ENCODE data around the gene ZNF740.

Gene ZNF740

GRCh38 chr12:53180931-53181645 lies 566 bp downstream of the ZNF740 start:
- peak overlapping the region; percentile 83 for H3K4me3 ChIP-seq (ENCODE audit: low read length, poor library complexity, severe bottlenecking)
- H3K27me3 ChIP-seq (ENCODE audit: insufficient read depth, low read length, poor library complexity, severe bottlenecking), result no peaks in the 10 kb centered on the region
- H3F3A ChIP-seq (ENCODE audit: low read depth), result peaks cover 3% of the 10 kb centered on the region; the same call in 1 of the 2 replicates
- H3K9me2 ChIP-seq (replicated peaks; ENCODE audit: low read depth, low read length), result no peaks in the 10 kb centered on the region
- H3K79me2 ChIP-seq (ENCODE audit: insufficient read depth, low read length), result peaks cover 39% of the 10 kb centered on the region
- H3K36me3 ChIP-seq (ENCODE audit: insufficient read depth, low read length), result peaks cover 21% of the 10 kb centered on the region; the same call in 1 of the 2 replicates
- peak overlapping the region; percentile 97 for H3K4me2 ChIP-seq (ENCODE audit: low read depth, low read length, poor library complexity, severe bottlenecking)
- H3K9ac ChIP-seq (ENCODE audit: low read depth, low read length, poor library complexity, severe bottlenecking), result peak overlapping the region; percentile 89
- H3K9me3 ChIP-seq (ENCODE audit: insufficient read depth, low read depth, low read length), result no peaks in the 10 kb centered on the region
- no peak for TF ChIP-seq CTCF (conservative IDR thresholded peaks at IDR 0.05; ENCODE audit: low read length)
- no peak for TF ChIP-seq EZH2phosphoT487 (IDR thresholded peaks at IDR 0.05; ENCODE audit: borderline replicate concordance)
- H4K20me1 ChIP-seq (ENCODE audit: insufficient read depth, low read length, poor library complexity, severe bottlenecking), result peaks cover 34% of the 10 kb centered on the region
- peaks cover 52% of the 10 kb centered on the region for H3K4me1 ChIP-seq (ENCODE audit: insufficient read depth, low read length, poor library complexity, severe bottlenecking)
- H2AFZ ChIP-seq (ENCODE audit: low read length), result peak overlapping the region; percentile 98

- Histone ChIP-seq H4K20me1 (ENCODE audit: insufficient read depth, low read length, poor library complexity, severe bottlenecking) (peaks cover 34% of the 10 kb centered on the region), H3K79me2 (ENCODE audit: insufficient read depth, low read length) (peaks cover 39% of the 10 kb centered on the region), H3K9me3 (ENCODE audit: insufficient read depth, low read depth, low read length) (no peaks in the 10 kb centered on the region), H3K4me1 (ENCODE audit: insufficient read depth, low read length, poor library complexity, severe bottlenecking) (peaks cover 52% of the 10 kb centered on the region), H3K4me3 (ENCODE audit: low read length, poor library complexity, severe bottlenecking) (peak overlapping the region; percentile 83), H3K9ac (ENCODE audit: low read depth, low read length, poor library complexity, severe bottlenecking) (peak overlapping the region; percentile 89), H3F3A (ENCODE audit: low read depth) (peaks cover 3% of the 10 kb centered on the region; the same call in 1 of the 2 replicates), H3K36me3 (ENCODE audit: insufficient read depth, low read length) (peaks cover 29% of the 10 kb centered on the region; the same call in 1 of the 2 replicates), H2AFZ (ENCODE audit: low read length) (no peak overlapping the region), H3K27me3 (ENCODE audit: insufficient read depth, low read length, poor library complexity, severe bottlenecking) (no peaks in the 10 kb centered on the region), H3K4me2 (ENCODE audit: low read depth, low read length, poor library complexity, severe bottlenecking) (peak overlapping the region; percentile 97), H3K9me2 (replicated peaks; ENCODE audit: low read depth, low read length) (no peaks in the 10 kb centered on the region)
- TF ChIP-seq EZH2phosphoT487 (IDR thresholded peaks at IDR 0.05; ENCODE audit: borderline replicate concordance), result no peak
- TF ChIP-seq CTCF (conservative IDR thresholded peaks at IDR 0.05; ENCODE audit: low read length), result no peak
Measured at GRCh38 chr12:53181935-53182334, 1.4 kb downstream of the ZNF740 start.

- H3K4me3 ChIP-seq (ENCODE audit: low read length, poor library complexity, severe bottlenecking), result peak overlapping the region; percentile 83
- peaks cover 52% of the 10 kb centered on the region for H3K4me1 ChIP-seq (ENCODE audit: insufficient read depth, low read length, poor library complexity, severe bottlenecking)
- H4K20me1 ChIP-seq (ENCODE audit: insufficient read depth, low read length, poor library complexity, severe bottlenecking), result peaks cover 34% of the 10 kb centered on the region
- H3K9me3 ChIP-seq (ENCODE audit: insufficient read depth, low read depth, low read length), result no peaks in the 10 kb centered on the region
- H3K79me2 ChIP-seq (ENCODE audit: insufficient read depth, low read length), result peaks cover 39% of the 10 kb centered on the region
- no peaks in the 10 kb centered on the region for H3K9me2 ChIP-seq (replicated peaks; ENCODE audit: low read depth, low read length)
- TF ChIP-seq CTCF (conservative IDR thresholded peaks at IDR 0.05; ENCODE audit: low read length) (no peak), EZH2phosphoT487 (IDR thresholded peaks at IDR 0.05; ENCODE audit: borderline replicate concordance) (no peak)
- no peaks in the 10 kb centered on the region for H3K27me3 ChIP-seq (ENCODE audit: insufficient read depth, low read length, poor library complexity, severe bottlenecking)
- H3F3A ChIP-seq (ENCODE audit: low read depth), result peaks cover 3% of the 10 kb centered on the region; the same call in 1 of the 2 replicates
- peak overlapping the region; percentile 89 for H3K9ac ChIP-seq (ENCODE audit: low read depth, low read length, poor library complexity, severe bottlenecking)
- no peak overlapping the region for H2AFZ ChIP-seq (ENCODE audit: low read length)
- peak overlapping the region; percentile 97 for H3K4me2 ChIP-seq (ENCODE audit: low read depth, low read length, poor library complexity, severe bottlenecking)
- peaks cover 39% of the 10 kb centered on the region; the same call in 1 of the 2 replicates for H3K36me3 ChIP-seq (ENCODE audit: insufficient read depth, low read length)
Measured at GRCh38 chr12:53182903-53183302, 2.4 kb downstream of the ZNF740 start.
